Activated CD4-positive, alpha-beta memory T cell treated with anti-CD3 and anti-CD28 coated beads, Interleukin-2, amount 10 ng/mL, durations not matched to agents 7 days and 5 days (primary cell): ENCODE measurements around the gene IL23R. TPM values are rescaled to one million over a fixed set of nuclear protein-coding genes. Genes with fewer than 3 reads are reported as not detected.

Source experiments
- CTCF ChIA-PET: fragments of 350-600 bp; sonication (Branson Sonifier 250); formaldehyde crosslinking; loops from one replicate; lab custom pipeline; 2021; ENCODE audit warnings: antibody characterized with exemption, inconsistent platforms; lab: Charles Lee
- POLR2A ChIA-PET: fragments of 350-600 bp; sonication (Branson Sonifier 250); formaldehyde crosslinking; loops from one replicate; lab custom pipeline; 2021; ENCODE audit warnings: antibody characterized with exemption; lab: Charles Lee
- DNase-seq: peaks from one replicate; pipeline ENCODE4 v3.0.0-alpha.2; 2020
- H3K27ac Mint-ChIP-seq: one replicate; pipeline ENCODE4 v1.8.0; 2021; ENCODE audit warnings: mild to moderate bottlenecking, mixed read lengths
- H3K27me3 Mint-ChIP-seq: one replicate; pipeline ENCODE4 v1.8.0; 2021; ENCODE audit warnings: mixed read lengths
- H3K36me3 Mint-ChIP-seq: one replicate; pipeline ENCODE4 v1.8.0; 2021; ENCODE audit warnings: low read depth, mixed read lengths
- H3K4me1 Mint-ChIP-seq: one replicate; pipeline ENCODE4 v1.8.0; 2021; ENCODE audit warnings: mixed read lengths
- H3K4me3 Mint-ChIP-seq: one replicate; pipeline ENCODE4 v1.8.0; 2021; ENCODE audit warnings: mild to moderate bottlenecking, mixed read lengths
- H3K9me3 Mint-ChIP-seq: one replicate; pipeline ENCODE4 v1.8.0; 2021; ENCODE audit warnings: mixed read lengths
- total RNA-seq, 2 experiments: library from RNA; stranded (reverse); gene quantifications; one replicate each; pipeline ENCODE4 v1.2.3, GENCODE V29; 2021

The IL23R gene, protein sequence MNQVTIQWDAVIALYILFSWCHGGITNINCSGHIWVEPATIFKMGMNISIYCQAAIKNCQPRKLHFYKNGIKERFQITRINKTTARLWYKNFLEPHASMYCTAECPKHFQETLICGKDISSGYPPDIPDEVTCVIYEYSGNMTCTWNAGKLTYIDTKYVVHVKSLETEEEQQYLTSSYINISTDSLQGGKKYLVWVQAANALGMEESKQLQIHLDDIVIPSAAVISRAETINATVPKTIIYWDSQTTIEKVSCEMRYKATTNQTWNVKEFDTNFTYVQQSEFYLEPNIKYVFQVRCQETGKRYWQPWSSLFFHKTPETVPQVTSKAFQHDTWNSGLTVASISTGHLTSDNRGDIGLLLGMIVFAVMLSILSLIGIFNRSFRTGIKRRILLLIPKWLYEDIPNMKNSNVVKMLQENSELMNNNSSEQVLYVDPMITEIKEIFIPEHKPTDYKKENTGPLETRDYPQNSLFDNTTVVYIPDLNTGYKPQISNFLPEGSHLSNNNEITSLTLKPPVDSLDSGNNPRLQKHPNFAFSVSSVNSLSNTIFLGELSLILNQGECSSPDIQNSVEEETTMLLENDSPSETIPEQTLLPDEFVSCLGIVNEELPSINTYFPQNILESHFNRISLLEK
- total RNA-seq, result 1 to 10 TPM; 4.2 to 5.0 TPM

DNA sequence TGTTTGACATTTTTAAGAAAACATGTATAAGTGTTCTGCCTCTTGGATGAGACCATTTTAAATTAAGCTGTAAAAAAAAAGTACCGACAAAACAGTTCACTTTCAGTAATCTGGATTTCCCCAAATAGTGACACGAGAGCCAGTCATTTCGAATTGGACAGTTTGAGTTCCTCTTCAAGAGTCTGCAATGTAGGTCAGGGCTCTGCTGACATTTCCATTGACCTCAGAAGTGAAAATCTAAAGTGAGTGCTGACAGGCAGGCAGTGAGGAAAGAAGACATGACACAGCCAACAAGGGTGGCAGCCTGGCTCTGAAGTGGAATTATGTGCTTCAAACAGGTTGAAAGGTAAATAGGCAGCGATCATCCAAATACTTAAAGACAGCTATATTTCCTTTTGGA, at the start of gene IL23R:
IL23R (plus strand) TSS at position 259 of the 400 bp plus-strand sequence. CDS start 1,667 bp downstream, outside the sequence.
- ChIA-PET POLR2A (interaction anchor here (0.7 to 3.4 kb wide), 10 partner anchors 17 to 264 kb away, joined by 3 to 13 read pairs (median 4); partner anchors contain the start of genes SERBP1 and SLC35D1), CTCF (interaction anchor here (0.6 to 2.4 kb wide), 2 partner anchors 47 to 441 kb away, joined by 3 to 10 read pairs; no protein-coding TSS in a partner anchor)
- Mint-ChIP-seq H3K27ac (peak within 1 kb of the TSS; percentile 81), H3K4me3 (peak within 1 kb of the TSS; percentile 72), H3K4me1 (peaks cover 59% of the 10 kb centered on the region), H3K36me3 (peaks cover 4% of the 10 kb centered on the region), H3K27me3 (peaks cover 1% of the 10 kb centered on the region), H3K9me3 (peaks cover 5% of the 10 kb centered on the region)
- peak; percentile 57 for DNase-seq

DNA sequence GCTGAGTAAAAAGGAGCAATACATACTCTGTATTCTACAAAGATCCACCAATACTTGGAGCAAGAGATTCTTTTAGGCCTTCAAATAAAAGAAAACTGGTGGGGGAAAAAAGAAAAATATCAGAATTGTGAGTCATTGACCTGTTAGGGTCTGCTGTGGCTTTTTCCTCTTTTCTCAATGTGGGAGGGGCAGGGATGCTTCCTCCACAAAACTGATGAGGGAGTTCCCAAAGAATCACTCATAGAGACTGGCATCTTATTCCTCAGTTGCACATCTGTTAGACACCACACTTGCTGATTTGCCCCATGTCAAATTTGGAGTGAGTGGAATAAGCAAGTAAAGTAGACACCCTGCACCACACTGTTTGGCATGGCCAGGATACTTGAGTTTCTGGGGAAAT, 48.1 kb upstream of the IL23R start:
- H3K4me1 Mint-ChIP-seq, result no peaks in the 10 kb centered on the region
- ChIA-PET POLR2A (no interaction called here), CTCF (no interaction called here)
- no peaks in the 10 kb centered on the region for H3K36me3 Mint-ChIP-seq
- no peaks in the 10 kb centered on the region for H3K9me3 Mint-ChIP-seq
- H3K27ac Mint-ChIP-seq, result no peak overlapping the region
- DNase-seq, result no peak
- H3K27me3 Mint-ChIP-seq, result peaks cover 1% of the 10 kb centered on the region
- H3K4me3 Mint-ChIP-seq, result no peak overlapping the region

DNA sequence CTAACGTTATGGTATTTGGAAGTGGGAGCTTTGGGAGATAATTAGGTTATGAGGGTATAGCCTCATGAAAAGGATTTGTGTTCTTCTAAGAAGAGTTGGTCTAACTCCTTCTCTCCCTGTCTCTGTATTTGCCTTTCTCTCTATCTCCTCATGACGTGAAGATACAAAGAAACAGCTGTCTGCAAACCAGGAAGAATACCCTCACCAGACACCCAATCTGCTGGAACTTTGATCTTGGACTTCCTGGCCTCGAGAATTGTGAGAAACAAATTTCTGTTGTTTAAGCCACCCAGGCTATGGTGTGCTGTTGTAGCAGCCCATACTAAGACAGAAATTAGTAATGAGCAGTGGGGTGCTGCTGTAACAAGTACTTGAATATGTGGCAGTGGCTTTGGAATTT, 47.6 kb upstream of the IL23R start:
- no peak for DNase-seq
- Mint-ChIP-seq H3K36me3 (no peaks in the 10 kb centered on the region), H3K27ac (no peak overlapping the region), H3K4me1 (no peaks in the 10 kb centered on the region), H3K27me3 (peaks cover 1% of the 10 kb centered on the region), H3K9me3 (no peaks in the 10 kb centered on the region), H3K4me3 (no peak overlapping the region)
- POLR2A ChIA-PET, result no interaction called here
- CTCF ChIA-PET, result no interaction called here

GRCh38 chr1:67120855-67121619, 45.2 kb upstream of the IL23R start:
- H3K36me3 Mint-ChIP-seq, result no peaks in the 10 kb centered on the region
- peaks cover under 1% of the 10 kb centered on the region for H3K4me1 Mint-ChIP-seq
- peaks cover 1% of the 10 kb centered on the region for H3K27me3 Mint-ChIP-seq
- ChIA-PET POLR2A (no interaction called here), CTCF (interaction anchor here (1.1 kb wide), 1 partner anchor 92 kb away, joined by 3 read pairs; no protein-coding TSS in a partner anchor)
- H3K9me3 Mint-ChIP-seq, result no peaks in the 10 kb centered on the region
- H3K4me3 Mint-ChIP-seq, result no peak overlapping the region
- no peak for DNase-seq
- H3K27ac Mint-ChIP-seq, result no peak overlapping the region

DNA sequence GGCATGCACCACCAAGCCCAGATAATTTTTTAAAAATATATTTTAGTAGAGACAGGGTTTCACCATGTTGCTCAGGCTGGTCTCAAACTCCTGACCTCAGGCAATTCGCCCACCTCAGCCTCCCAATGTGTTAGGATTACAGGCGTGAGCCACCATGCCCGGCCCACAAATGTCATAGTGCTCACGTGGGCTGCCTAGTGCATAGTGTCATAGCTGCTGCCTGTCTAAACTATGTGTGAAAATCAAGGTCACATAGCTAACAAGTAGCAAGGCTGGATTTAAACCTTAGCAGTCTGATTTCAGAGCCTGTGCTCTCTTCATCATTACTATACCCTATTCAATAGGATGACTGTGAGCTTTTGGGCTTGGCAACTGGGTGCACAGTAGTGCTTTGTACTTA, 41.8 kb upstream of the IL23R start:
- H3K27me3 Mint-ChIP-seq, result peaks cover under 1% of the 10 kb centered on the region
- ChIA-PET POLR2A (no interaction called here), CTCF (interaction anchor here (0.6 to 2.6 kb wide), 3 partner anchors 11 to 90 kb away, joined by 3 to 14 read pairs (median 3); partner anchors contain the start of gene C1orf141)
- peaks cover 3% of the 10 kb centered on the region for H3K4me1 Mint-ChIP-seq
- no peaks in the 10 kb centered on the region for H3K9me3 Mint-ChIP-seq
- no peak overlapping the region for H3K27ac Mint-ChIP-seq
- H3K4me3 Mint-ChIP-seq, result no peak overlapping the region
- H3K36me3 Mint-ChIP-seq, result no peaks in the 10 kb centered on the region
- DNase-seq, result no peak

DNA sequence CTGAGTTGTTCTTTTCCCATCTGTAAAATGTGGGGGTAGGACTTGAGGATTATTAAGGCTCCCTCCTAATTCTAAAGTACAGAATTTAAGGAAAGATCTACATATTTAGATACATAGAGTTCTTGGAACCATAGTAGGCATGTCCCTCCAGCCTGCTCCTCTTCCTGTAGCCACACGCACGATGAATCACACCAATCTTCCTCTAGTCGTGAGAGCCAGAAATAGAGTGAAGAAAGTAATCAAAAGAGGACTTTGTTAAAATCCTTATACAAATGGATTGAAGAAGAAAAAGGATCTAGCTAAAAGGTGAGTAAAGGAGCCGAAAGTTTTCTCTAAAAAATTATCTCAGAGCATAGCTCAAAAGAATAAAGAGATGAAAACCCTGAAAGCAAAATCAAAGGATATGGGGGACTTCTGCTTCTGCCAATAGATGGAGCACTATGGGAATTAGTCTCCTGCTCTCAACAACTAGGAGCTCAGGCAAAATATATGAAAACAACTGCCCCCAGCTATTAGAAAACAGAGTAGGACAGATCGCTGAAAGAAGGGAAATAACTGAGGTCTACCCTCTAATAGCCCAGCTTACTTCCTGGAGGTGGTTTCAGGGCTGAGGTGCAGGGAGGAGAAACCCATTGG, 40.0 kb upstream of the IL23R start:
- ChIA-PET CTCF (interaction anchor here (2.2 to 2.6 kb wide), 2 partner anchors 86 to 88 kb away, joined by 7 to 14 read pairs; no protein-coding TSS in a partner anchor), POLR2A (interaction anchor here (1.1 kb wide), 1 partner anchor 40 kb away, joined by 3 read pairs; the partner anchor contains the start of gene IL23R)
- Mint-ChIP-seq H3K36me3 (no peaks in the 10 kb centered on the region), H3K27me3 (no peaks in the 10 kb centered on the region), H3K9me3 (no peaks in the 10 kb centered on the region), H3K4me1 (peaks cover 3% of the 10 kb centered on the region), H3K27ac (no peak overlapping the region), H3K4me3 (no peak overlapping the region)
- no peak for DNase-seq

- Mint-ChIP-seq H3K27ac (no peak overlapping the region), H3K4me1 (peaks cover 3% of the 10 kb centered on the region), H3K36me3 (no peaks in the 10 kb centered on the region), H3K9me3 (no peaks in the 10 kb centered on the region), H3K4me3 (no peak overlapping the region), H3K27me3 (no peaks in the 10 kb centered on the region)
- no peak for DNase-seq
- POLR2A ChIA-PET, result interaction anchor here (1.1 kb wide), 1 partner anchor 39 kb away, joined by 3 read pairs; the partner anchor contains the start of gene IL23R
- CTCF ChIA-PET, result interaction anchor here (2.2 to 2.6 kb wide), 2 partner anchors 85 to 87 kb away, joined by 7 to 14 read pairs; no protein-coding TSS in a partner anchor
Observed at GRCh38 chr1:67126974-67127373, 39.3 kb upstream of the IL23R start.

- POLR2A ChIA-PET, result no interaction called here
Observed at GRCh38 chr1:67130673-67131072, 35.6 kb upstream of the IL23R start.

GRCh38 chr1:67133177-67133576, 33.1 kb upstream of the IL23R start:
- Mint-ChIP-seq H3K4me3 (no peak overlapping the region), H3K9me3 (no peaks in the 10 kb centered on the region), H3K36me3 (no peaks in the 10 kb centered on the region), H3K27ac (no peak overlapping the region), H3K4me1 (peaks cover 6% of the 10 kb centered on the region), H3K27me3 (peaks cover 4% of the 10 kb centered on the region)
- ChIA-PET CTCF (no interaction called here), POLR2A (no interaction called here)
- no peak for DNase-seq

More at GRCh38 chr1:67130673-67131072, 35.6 kb upstream of the IL23R start:
- H3K4me3 Mint-ChIP-seq, result no peak overlapping the region
- H3K36me3 Mint-ChIP-seq, result no peaks in the 10 kb centered on the region
- peaks cover 9% of the 10 kb centered on the region for H3K4me1 Mint-ChIP-seq
- CTCF ChIA-PET, result interaction anchor here (1.1 to 2.8 kb wide), 2 partner anchors 79 to 83 kb away, joined by 3 to 12 read pairs; no protein-coding TSS in a partner anchor
- no peak for DNase-seq
- H3K27me3 Mint-ChIP-seq, result no peaks in the 10 kb centered on the region
- no peaks in the 10 kb centered on the region for H3K9me3 Mint-ChIP-seq
- H3K27ac Mint-ChIP-seq, result no peak overlapping the region

DNA sequence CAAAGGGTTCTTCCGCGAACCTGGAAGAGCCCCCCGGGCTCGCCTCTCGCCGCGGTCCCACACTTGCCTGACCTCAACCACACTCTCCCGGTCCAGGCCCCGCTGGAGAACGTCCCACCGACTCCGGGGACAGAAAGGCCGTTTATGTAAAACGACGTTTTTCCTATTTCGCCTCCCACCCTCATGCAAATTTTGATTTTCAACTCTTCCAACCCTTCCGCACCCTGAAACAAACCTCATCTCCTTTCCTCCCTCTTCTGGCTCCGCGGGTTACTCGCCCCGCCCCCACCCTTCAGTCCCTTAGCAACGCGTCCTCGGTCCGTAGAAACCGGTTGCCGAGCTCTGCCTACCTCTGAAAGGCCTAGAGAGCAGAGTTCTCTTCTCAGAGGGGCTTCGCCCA, 31.6 kb upstream of the IL23R start, which contains the start of gene C1orf141:
C1orf141 (minus strand) TSS at position 276 of the 400 bp plus-strand sequence. CDS start 7,730 bp downstream, outside the sequence.
- no peak within 1 kb of the TSS for H3K27ac Mint-ChIP-seq
- POLR2A ChIA-PET, result no interaction called here
- CTCF ChIA-PET, result interaction anchor here (0.6 kb wide), 2 partner anchors 10 to 102 kb away, joined by 3 read pairs; no protein-coding TSS in a partner anchor

GRCh38 chr1:67135354-67135753, 30.9 kb upstream of the IL23R start:
- ChIA-PET CTCF (interaction anchor here (0.6 to 1.3 kb wide), 4 partner anchors 11 to 146 kb away, joined by 3 read pairs; no protein-coding TSS in a partner anchor), POLR2A (interaction anchor here (0.8 kb wide), 1 partner anchor 204 kb away, joined by 3 read pairs; no protein-coding TSS in a partner anchor)
- Mint-ChIP-seq H3K27me3 (peaks cover 8% of the 10 kb centered on the region), H3K4me3 (no peak overlapping the region), H3K9me3 (no peaks in the 10 kb centered on the region), H3K36me3 (no peaks in the 10 kb centered on the region), H3K4me1 (peaks cover 6% of the 10 kb centered on the region), H3K27ac (no peak overlapping the region)
- no peak for DNase-seq

More for the DNA sequence above, 31.6 kb upstream of the IL23R start, which contains the start of gene C1orf141:
- no peaks in the 10 kb centered on the region for H3K36me3 Mint-ChIP-seq
- no peak for DNase-seq
- peaks cover 8% of the 10 kb centered on the region for H3K27me3 Mint-ChIP-seq
- H3K4me1 Mint-ChIP-seq, result peaks cover 6% of the 10 kb centered on the region
- no peaks in the 10 kb centered on the region for H3K9me3 Mint-ChIP-seq
- H3K4me3 Mint-ChIP-seq, result peak within 1 kb of the TSS; percentile 50
